ENCODE results near the gene UTS2.

The UTS2 gene

GRCh38 chr1:7839526-7839925 is 13.3 kb downstream of the UTS2 start:
- TF ChIP-seq, protein P1, sequence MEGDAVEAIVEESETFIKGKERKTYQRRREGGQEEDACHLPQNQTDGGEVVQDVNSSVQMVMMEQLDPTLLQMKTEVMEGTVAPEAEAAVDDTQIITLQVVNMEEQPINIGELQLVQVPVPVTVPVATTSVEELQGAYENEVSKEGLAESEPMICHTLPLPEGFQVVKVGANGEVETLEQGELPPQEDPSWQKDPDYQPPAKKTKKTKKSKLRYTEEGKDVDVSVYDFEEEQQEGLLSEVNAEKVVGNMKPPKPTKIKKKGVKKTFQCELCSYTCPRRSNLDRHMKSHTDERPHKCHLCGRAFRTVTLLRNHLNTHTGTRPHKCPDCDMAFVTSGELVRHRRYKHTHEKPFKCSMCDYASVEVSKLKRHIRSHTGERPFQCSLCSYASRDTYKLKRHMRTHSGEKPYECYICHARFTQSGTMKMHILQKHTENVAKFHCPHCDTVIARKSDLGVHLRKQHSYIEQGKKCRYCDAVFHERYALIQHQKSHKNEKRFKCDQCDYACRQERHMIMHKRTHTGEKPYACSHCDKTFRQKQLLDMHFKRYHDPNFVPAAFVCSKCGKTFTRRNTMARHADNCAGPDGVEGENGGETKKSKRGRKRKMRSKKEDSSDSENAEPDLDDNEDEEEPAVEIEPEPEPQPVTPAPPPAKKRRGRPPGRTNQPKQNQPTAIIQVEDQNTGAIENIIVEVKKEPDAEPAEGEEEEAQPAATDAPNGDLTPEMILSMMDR (IDR thresholded peaks at IDR 0.05): no peak
- Histone ChIP-seq H3K27ac (no peak overlapping the region), H3K4me3 (no peak overlapping the region)
- no peak for DNase-seq (ENCODE audit: low spot score)

DNA sequence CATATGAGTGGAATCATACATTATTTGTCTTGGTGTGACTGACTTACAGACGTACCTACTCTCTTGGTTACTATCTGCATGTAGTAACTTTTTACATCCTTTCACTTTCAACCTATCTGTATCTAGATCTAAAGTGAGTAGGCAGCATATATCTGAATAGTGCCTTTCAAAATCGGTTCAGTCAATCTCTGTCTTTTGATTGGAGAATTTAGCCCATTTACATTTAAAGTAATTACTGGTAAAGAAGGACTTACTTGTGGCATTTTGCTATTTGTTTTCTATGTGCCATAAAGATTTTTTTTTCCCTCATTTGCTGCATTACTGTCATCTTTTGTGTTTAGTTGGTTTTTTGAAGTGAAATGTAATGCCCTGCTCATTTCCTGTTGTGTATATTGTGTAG is 14.2 kb downstream of the UTS2 start:
- Histone ChIP-seq H3K27ac (no peak overlapping the region), H3K4me3 (no peak overlapping the region)
- DNase-seq (ENCODE audit: low spot score): no peak
- TF ChIP-seq, protein P1 (IDR thresholded peaks at IDR 0.05): no peak

- no peak for DNase-seq (ENCODE audit: low spot score)
- H3K4me3 ChIP-seq: no peak overlapping the region
- H3K27ac ChIP-seq: no peak overlapping the region
- TF ChIP-seq, protein P1 (IDR thresholded peaks at IDR 0.05): no peak
Observed at GRCh38 chr1:7833035-7833434, 19.8 kb downstream of the UTS2 start.

DNA sequence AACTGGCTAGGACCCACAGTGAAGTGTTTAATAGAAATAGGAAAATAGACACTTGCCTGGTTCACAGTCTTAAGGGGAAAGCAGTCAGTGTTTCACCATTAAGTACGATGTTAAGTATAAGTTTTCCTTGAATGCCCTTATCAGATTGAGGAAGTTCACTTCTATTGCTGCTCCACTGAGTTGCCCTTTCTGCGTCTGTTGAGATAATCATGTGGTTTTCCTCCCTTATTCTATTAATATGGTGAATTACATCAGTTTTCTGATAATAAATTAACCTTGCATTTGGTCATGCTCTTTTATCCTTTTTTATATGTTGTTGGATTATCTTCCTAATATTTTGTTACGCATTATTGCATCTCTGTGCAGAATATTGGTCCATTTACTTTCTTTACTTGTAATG is 21.4 kb downstream of the UTS2 start:
- TF ChIP-seq, protein P1 (IDR thresholded peaks at IDR 0.05): no peak
- Histone ChIP-seq H3K4me3 (no peak overlapping the region), H3K27ac (no peak overlapping the region)
- DNase-seq (ENCODE audit: low spot score): no peak

DNA sequence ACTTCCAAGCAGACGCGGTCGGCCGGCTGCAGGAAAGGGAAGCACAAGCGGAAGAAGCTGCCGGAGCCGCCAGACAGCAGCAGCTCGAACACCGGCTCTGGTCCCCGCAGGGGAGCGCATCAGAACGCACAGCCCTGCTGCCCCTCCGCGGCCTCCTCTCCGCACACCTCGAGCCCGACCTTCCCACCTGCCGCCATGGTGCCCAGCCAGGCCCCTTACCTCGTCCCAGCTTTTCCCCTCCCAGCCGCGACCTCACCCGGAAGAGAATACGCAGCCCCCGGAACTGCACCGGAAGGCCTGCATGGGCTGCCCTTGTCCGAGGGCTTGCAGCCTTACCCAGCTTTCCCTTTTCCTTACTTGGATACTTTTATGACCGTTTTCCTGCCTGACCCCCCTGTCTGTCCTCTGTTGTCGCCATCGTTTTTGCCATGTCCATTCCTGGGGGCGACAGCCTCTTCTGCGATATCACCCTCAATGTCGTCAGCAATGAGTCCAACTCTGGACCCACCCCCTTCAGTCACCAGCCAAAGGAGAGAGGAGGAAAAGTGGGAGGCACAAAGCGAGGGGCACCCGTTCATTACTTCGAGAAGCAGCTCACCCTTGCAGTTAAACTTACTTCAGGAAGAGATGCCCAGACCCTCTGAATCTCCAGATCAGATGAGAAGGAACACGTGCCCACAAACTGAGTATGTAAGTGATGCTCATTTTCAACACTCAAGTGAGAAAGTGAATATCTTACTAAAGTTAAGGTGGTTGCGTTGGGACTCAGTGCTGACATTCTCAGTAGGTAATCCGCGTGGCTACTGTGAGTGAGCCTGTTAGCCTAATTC is 25.5 kb downstream of the UTS2 start:
- TF ChIP-seq, protein P1 (IDR thresholded peaks at IDR 0.05): no peak
- Histone ChIP-seq H3K4me3 (peak overlapping the region; percentile 12), H3K27ac (no peak overlapping the region)
- no peak for DNase-seq (ENCODE audit: low spot score)

- Histone ChIP-seq H3K27ac (no peak overlapping the region), H3K4me3 (no peak overlapping the region)
- no peak for DNase-seq (ENCODE audit: low spot score)
- TF ChIP-seq, protein P1 (IDR thresholded peaks at IDR 0.05): no peak
Observed at GRCh38 chr1:7826363-7826762, 26.5 kb downstream of the UTS2 start.

- Histone ChIP-seq H3K27ac (no peak overlapping the region), H3K4me3 (no peak overlapping the region)
- TF ChIP-seq, protein P1 (IDR thresholded peaks at IDR 0.05): no peak
- no peak for DNase-seq (ENCODE audit: low spot score)
Observed at GRCh38 chr1:7824701-7825100, 28.2 kb downstream of the UTS2 start.
